GM04503 (cell line): ENCODE data around the gene AQR.
"Not testable (repeated sequence)": the region's sequence is repeated elsewhere in the genome, so short reads cannot be mapped to it uniquely, and the experiment has no call there.

ENCODE experiments used
- DNase-seq: peaks from one replicate; pipeline ENCODE4 v3.0.0-alpha.2; 2012; ENCODE audit warnings: low read depth

The AQR gene

GRCh38 chr15:34952481-34952880 lies 17.1 kb downstream of the AQR start:
- DNase-seq: no peak

- peak; percentile 70 for DNase-seq
Measured at GRCh38 chr15:34951993-34952392, 17.5 kb downstream of the AQR start.

- DNase-seq: no peak
Measured at GRCh38 chr15:34944936-34945335, 24.6 kb downstream of the AQR start.

GRCh38 chr15:34943711-34944110 lies 25.8 kb downstream of the AQR start:
- no peak for DNase-seq

GRCh38 chr15:34943264-34943663 lies 26.3 kb downstream of the AQR start:
- not testable (repeated sequence) for DNase-seq

GRCh38 chr15:34942363-34942762 lies 27.2 kb downstream of the AQR start:
- no peak for DNase-seq

GRCh38 chr15:34941831-34942230 lies 27.7 kb downstream of the AQR start:
- no peak for DNase-seq

GRCh38 chr15:34941185-34941698 lies 28.3 kb downstream of the AQR start:
- no peak for DNase-seq

GRCh38 chr15:34933432-34933975 lies 36.0 kb downstream of the AQR start:
- no peak for DNase-seq

- not testable (repeated sequence) for DNase-seq
Measured at GRCh38 chr15:34928349-34928748, 41.2 kb downstream of the AQR start.

GRCh38 chr15:34927726-34928125 lies 41.8 kb downstream of the AQR start:
- no peak for DNase-seq

- DNase-seq: no peak
Measured at GRCh38 chr15:34914317-34914716, 55.2 kb downstream of the AQR start.

- DNase-seq: no peak
Measured at GRCh38 chr15:34905047-34905446, 64.5 kb downstream of the AQR start.

- DNase-seq: no peak
Measured at GRCh38 chr15:34904527-34904926, 65.0 kb downstream of the AQR start.

GRCh38 chr15:34900748-34901147 lies 68.8 kb downstream of the AQR start:
- no peak for DNase-seq

GRCh38 chr15:34896183-34896582 lies 73.4 kb downstream of the AQR start:
- no peak for DNase-seq

- no peak for DNase-seq
Measured at GRCh38 chr15:34893967-34894366, 75.6 kb downstream of the AQR start.

- DNase-seq: no peak
Measured at GRCh38 chr15:34892963-34893591, 76.5 kb downstream of the AQR start.

- DNase-seq: no peak
Measured at GRCh38 chr15:34890424-34890823, 79.1 kb downstream of the AQR start.

- DNase-seq: no peak
Measured at GRCh38 chr15:34889476-34889875, 80.1 kb downstream of the AQR start.

- DNase-seq: no peak
Measured at GRCh38 chr15:34886134-34886533, 83.4 kb downstream of the AQR start.

- DNase-seq: no peak
Measured at GRCh38 chr15:34883633-34884032, 85.9 kb downstream of the AQR start.

- no peak for DNase-seq
Measured at GRCh38 chr15:34883042-34883441, 86.5 kb downstream of the AQR start.

GRCh38 chr15:34879107-34879506 lies 90.4 kb downstream of the AQR start:
- DNase-seq: no peak
